Measurements from ENCODE around the gene ZNF324B. TPM values are rescaled to one million over a fixed set of nuclear protein-coding genes. Genes with fewer than 3 reads are reported as not detected.
"Not testable (repeated sequence)": the region's sequence is repeated elsewhere in the genome, so short reads cannot be mapped to it uniquely, and the experiment has no call there.

The ZNF324B gene
- total RNA-seq, 1 experiment from 2014 or later = 6.8 TPM

GRCh38 chr19:58475714-58476497 is 24.5 kb downstream of the ZNF324B start, which contains the start of gene ZNF446:
Gene ZNF446, plus strand, starts transcription at chr19:58476352. Its CDS starts 867 bp downstream, at chr19:58477219.
- in situ Hi-C loops (cut with HindIII; ENCODE audit: low pct_unique_long_range_greater_than_20kb, low sequenced_read_pairs) = no loop called here
- peak; percentile 95 for DNase-seq (ENCODE audit: low read depth, low spot score)

GRCh38 chr19:58476498-58477015 is 25.1 kb downstream of the ZNF324B start:
- no peak for DNase-seq (ENCODE audit: low read depth, low spot score)
- in situ Hi-C loops (cut with HindIII; ENCODE audit: low pct_unique_long_range_greater_than_20kb, low sequenced_read_pairs) = no loop called here

GRCh38 chr19:58477130-58477529 is 25.7 kb downstream of the ZNF324B start:
- no peak for DNase-seq (ENCODE audit: low read depth, low spot score)
- in situ Hi-C loops (cut with HindIII; ENCODE audit: low pct_unique_long_range_greater_than_20kb, low sequenced_read_pairs) = no loop called here

DNA sequence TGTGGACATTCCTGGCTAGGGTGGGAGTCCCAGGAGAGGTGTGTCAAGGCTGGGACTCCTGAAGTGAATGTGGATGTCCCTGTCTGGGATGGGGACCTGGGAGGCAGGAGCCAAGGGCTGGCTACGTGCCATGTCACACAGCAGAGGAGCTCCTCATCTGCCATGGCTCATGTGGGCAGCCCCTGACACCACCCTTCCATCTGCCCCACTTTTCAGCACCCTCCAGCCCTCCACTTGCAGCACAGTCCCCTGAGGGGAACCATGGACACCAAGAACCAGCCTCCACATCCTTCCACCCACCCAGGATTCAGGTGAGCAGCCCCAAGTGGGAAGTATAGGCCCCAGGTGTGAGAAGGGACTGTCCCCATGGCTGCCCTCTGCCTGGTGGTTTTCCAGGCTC is 26.4 kb downstream of the ZNF324B start:
- in situ Hi-C loops (cut with HindIII; ENCODE audit: low pct_unique_long_range_greater_than_20kb, low sequenced_read_pairs) = no loop called here
- DNase-seq (ENCODE audit: low read depth, low spot score) = no peak

- in situ Hi-C loops (cut with HindIII; ENCODE audit: low pct_unique_long_range_greater_than_20kb, low sequenced_read_pairs) = no loop called here
- no peak for DNase-seq (ENCODE audit: low read depth, low spot score)
Measured at GRCh38 chr19:58479303-58479702, 27.9 kb downstream of the ZNF324B start.

- no peak for DNase-seq (ENCODE audit: low read depth, low spot score)
- in situ Hi-C loops (cut with HindIII; ENCODE audit: low pct_unique_long_range_greater_than_20kb, low sequenced_read_pairs) = no loop called here
Measured at GRCh38 chr19:58479736-58480480, 28.5 kb downstream of the ZNF324B start.

GRCh38 chr19:58480481-58480830 is 29.0 kb downstream of the ZNF324B start:
- in situ Hi-C loops (cut with HindIII; ENCODE audit: low pct_unique_long_range_greater_than_20kb, low sequenced_read_pairs) = no loop called here
- DNase-seq (ENCODE audit: low read depth, low spot score) = no peak

DNA sequence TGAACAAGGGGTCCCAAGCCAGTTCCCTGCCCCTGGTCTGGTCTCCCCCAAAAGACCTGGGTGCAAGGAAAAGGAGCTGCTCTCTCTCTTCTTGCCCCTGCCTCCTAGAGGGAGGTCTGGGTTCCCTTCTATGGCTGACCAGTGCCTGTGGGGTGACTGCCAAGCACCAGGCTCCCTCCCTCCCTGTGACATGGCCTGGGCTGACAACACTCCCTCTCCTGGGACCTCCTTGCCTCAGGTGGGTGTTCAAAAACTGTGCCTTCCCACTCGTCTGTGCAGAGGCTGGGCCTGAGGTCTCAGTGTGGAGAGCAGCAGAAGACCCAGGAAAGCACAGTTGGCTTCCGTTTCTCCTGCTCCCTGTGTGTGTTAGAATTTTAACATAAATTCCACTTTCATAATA is 29.4 kb downstream of the ZNF324B start:
- no peak for DNase-seq (ENCODE audit: low read depth, low spot score)
- in situ Hi-C loops (cut with HindIII; ENCODE audit: low pct_unique_long_range_greater_than_20kb, low sequenced_read_pairs) = no loop called here

DNA sequence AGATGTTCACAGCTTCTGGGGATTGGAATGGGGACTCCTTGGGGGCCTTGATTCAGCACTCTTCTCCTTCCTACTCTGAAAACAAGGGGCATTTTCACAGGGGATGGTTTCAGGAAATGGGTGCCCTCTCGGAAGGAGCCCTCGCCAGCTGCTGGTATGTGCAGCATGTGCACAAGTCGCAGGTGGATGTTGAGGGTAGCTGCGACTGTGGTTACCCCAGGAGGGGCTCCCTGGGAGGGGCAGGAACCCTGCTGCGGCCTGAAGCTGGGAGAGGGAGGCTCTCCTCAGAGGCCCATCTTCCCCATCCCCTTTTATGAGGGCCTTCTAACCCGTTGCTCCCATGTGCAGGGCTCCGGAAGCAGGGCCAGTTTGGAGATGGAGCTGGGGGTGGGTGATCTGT is 30.9 kb downstream of the ZNF324B start:
- in situ Hi-C loops (cut with HindIII; ENCODE audit: low pct_unique_long_range_greater_than_20kb, low sequenced_read_pairs) = no loop called here
- DNase-seq (ENCODE audit: low read depth, low spot score) = no peak

- in situ Hi-C loops (cut with HindIII; ENCODE audit: low pct_unique_long_range_greater_than_20kb, low sequenced_read_pairs) = no loop called here
- no peak for DNase-seq (ENCODE audit: low read depth, low spot score)
Measured at GRCh38 chr19:58483776-58484175, 32.4 kb downstream of the ZNF324B start.

GRCh38 chr19:58484349-58484748 is 32.9 kb downstream of the ZNF324B start:
- in situ Hi-C loops (cut with HindIII; ENCODE audit: low pct_unique_long_range_greater_than_20kb, low sequenced_read_pairs); DNase-seq (ENCODE audit: low read depth, low spot score): not testable (repeated sequence)

- in situ Hi-C loops (cut with HindIII; ENCODE audit: low pct_unique_long_range_greater_than_20kb, low sequenced_read_pairs) = no loop called here
- DNase-seq (ENCODE audit: low read depth, low spot score) = no peak
Measured at GRCh38 chr19:58491393-58491792, 40.0 kb downstream of the ZNF324B start.

GRCh38 chr19:58492265-58492664 is 40.8 kb downstream of the ZNF324B start:
- DNase-seq (ENCODE audit: low read depth, low spot score) = peak; percentile 79
- in situ Hi-C loops (cut with HindIII; ENCODE audit: low pct_unique_long_range_greater_than_20kb, low sequenced_read_pairs) = no loop called here

- DNase-seq (ENCODE audit: low read depth, low spot score) = no peak
- in situ Hi-C loops (cut with HindIII; ENCODE audit: low pct_unique_long_range_greater_than_20kb, low sequenced_read_pairs) = no loop called here
Measured at GRCh38 chr19:58497634-58498170, 46.3 kb downstream of the ZNF324B start.

DNA sequence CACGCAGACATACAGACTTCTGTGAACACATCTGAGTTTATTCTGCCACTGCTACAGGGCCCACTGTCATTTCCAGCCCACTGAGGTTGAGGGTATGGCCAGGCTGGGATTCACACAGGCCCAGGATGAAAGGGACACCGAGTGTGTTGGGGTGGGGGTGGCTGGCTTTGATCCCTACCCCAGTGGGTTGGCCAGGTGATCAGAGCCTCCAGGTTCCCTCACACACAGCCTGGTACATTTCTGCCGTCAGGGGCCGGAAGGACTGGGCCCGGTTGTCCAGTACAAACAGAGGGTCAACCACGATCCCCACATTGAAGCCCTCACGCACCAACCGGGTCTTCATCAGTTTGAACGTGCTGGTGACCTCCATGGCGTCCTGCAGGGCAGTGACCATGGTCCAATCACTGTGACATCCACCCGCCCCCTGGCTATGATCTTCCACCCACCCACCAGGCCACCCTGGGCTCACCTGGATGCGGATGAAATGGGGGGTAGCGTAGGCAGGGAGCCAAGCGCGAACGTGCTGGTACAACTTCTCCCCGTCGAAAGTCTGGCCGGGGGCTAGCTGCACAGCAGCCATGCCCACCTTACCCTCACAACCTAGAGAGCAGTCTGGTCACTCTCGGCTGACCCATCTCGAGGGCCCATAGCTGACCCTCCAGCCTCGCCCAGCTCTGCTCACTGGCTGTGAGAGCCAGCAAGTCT is 47.0 kb downstream of the ZNF324B start:
- no peak for DNase-seq (ENCODE audit: low read depth, low spot score)
- in situ Hi-C loops (cut with HindIII; ENCODE audit: low pct_unique_long_range_greater_than_20kb, low sequenced_read_pairs) = no loop called here

DNA sequence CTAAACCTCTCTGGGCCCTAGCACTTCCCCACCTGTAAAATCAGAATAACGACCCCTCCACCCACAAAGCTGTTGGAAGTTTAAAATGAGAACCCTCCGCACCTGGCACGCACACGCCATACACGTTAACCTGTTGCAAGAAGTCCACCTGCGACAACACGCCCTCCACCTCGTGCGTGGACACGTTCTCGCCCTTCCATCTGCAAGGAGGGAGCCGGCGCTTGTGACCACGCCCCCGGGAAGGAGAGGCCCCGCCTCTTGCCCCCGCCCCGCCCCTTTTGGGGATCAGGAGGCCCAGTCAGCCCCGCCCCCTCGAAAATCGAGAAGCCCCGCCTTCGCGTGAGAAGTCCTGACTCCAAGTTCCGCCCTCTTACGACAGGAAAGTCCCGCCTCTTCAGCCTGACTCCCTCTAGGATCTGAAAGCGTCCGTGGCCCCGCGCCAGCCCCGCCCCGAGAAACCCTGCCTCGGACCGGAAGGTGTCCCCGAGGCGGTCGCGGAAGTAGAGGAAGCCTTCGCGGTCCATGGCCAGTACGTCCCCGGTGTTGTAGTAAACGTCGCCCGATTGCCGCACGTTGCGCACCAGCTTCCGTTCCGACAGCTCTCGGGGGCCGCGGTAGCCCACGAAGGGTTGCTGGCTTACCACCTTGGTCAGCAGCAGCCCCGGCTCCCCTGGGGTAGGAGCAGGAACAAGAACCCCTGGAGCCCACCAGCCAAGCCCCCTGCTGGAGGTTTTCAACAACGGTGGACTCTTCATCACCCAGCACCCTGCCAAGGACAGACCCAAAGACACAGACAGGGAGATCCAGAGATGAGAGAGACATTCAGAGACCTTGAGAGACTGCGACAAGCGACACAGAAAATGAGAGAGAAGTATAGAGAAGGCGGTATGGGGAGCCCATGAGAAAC is 47.9 kb downstream of the ZNF324B start:
- in situ Hi-C loops (cut with HindIII; ENCODE audit: low pct_unique_long_range_greater_than_20kb, low sequenced_read_pairs) = no loop called here

GRCh38 chr19:58500242-58500641 is 48.8 kb downstream of the ZNF324B start:
- no peak for DNase-seq (ENCODE audit: low read depth, low spot score)
- in situ Hi-C loops (cut with HindIII; ENCODE audit: low pct_unique_long_range_greater_than_20kb, low sequenced_read_pairs) = no loop called here

More for the DNA sequence above, 47.9 kb downstream of the ZNF324B start:
- DNase-seq (ENCODE audit: low read depth, low spot score) = peak; percentile 84
